HG02852 (cell line): ENCODE measurements around the gene TSHZ2.

ENCODE experiments used
- ATAC-seq: cut with Tn5 transposase; IDR thresholded peaks from one replicate; pipeline ENCODE4 v1.9.1; 2021; ENCODE audit warnings: mild to moderate bottlenecking, moderate library complexity; ENCODE audit not compliant: unreplicated experiment

Gene TSHZ2

GRCh38 chr20:53331151-53331973 is 359.2 kb downstream of the TSHZ2 start:
- ATAC-seq: no peak

- no peak for ATAC-seq
Observed at GRCh38 chr20:53332022-53332837, 360.1 kb downstream of the TSHZ2 start.

- ATAC-seq: no peak
Observed at GRCh38 chr20:53334861-53335260, 362.7 kb downstream of the TSHZ2 start.

- no peak for ATAC-seq
Observed at GRCh38 chr20:53335555-53335954, 363.4 kb downstream of the TSHZ2 start.

GRCh38 chr20:53336892-53337291 is 364.7 kb downstream of the TSHZ2 start:
- no peak for ATAC-seq

- no peak for ATAC-seq
Observed at GRCh38 chr20:53337390-53338101, 365.4 kb downstream of the TSHZ2 start.

GRCh38 chr20:53338716-53339115 is 366.6 kb downstream of the TSHZ2 start:
- ATAC-seq: no peak

- no peak for ATAC-seq
Observed at GRCh38 chr20:53342429-53342828, 370.3 kb downstream of the TSHZ2 start.

- ATAC-seq: no peak
Observed at GRCh38 chr20:53343448-53343847, 371.3 kb downstream of the TSHZ2 start.

GRCh38 chr20:53344891-53345290 is 372.7 kb downstream of the TSHZ2 start:
- ATAC-seq: no peak

- no peak for ATAC-seq
Observed at GRCh38 chr20:53345536-53346334, 373.6 kb downstream of the TSHZ2 start.

GRCh38 chr20:53346335-53346648 is 374.1 kb downstream of the TSHZ2 start:
- no peak for ATAC-seq

GRCh38 chr20:53349730-53350129 is 377.6 kb downstream of the TSHZ2 start:
- ATAC-seq: no peak

GRCh38 chr20:53352727-53353440 is 380.7 kb downstream of the TSHZ2 start:
- ATAC-seq: no peak

- ATAC-seq: no peak
Observed at GRCh38 chr20:53354314-53354713, 382.2 kb downstream of the TSHZ2 start.

- ATAC-seq: no peak
Observed at GRCh38 chr20:53355790-53356189, 383.6 kb downstream of the TSHZ2 start.

- ATAC-seq: no peak
Observed at GRCh38 chr20:53359425-53359824, 387.3 kb downstream of the TSHZ2 start.

GRCh38 chr20:53360852-53361251 is 388.7 kb downstream of the TSHZ2 start:
- ATAC-seq: no peak

- ATAC-seq: no peak
Observed at GRCh38 chr20:53362736-53363135, 390.6 kb downstream of the TSHZ2 start.

- ATAC-seq: no peak
Observed at GRCh38 chr20:53364646-53365045, 392.5 kb downstream of the TSHZ2 start.
